Activated gamma-delta T cell treated with Interleukin-2 at 50 U/mL for 16 hours (primary cell): ENCODE measurements around the gene EFCAB13.
A peak's percentile ranks its signal among the peaks of the same experiment; 100 is the strongest.

Source experiments
- DNase-seq: peaks from one replicate; pipeline ENCODE4 v3.0.0-alpha.2; 2020

EFCAB13 gene

GRCh38 chr17:47295874-47296255 lies 27.9 kb upstream of the EFCAB13 start:
- no peak for DNase-seq

- DNase-seq: no peak
These were observed 25.9 kb upstream of the EFCAB13 start for GRCh38 chr17:47297661-47298400.

DNA sequence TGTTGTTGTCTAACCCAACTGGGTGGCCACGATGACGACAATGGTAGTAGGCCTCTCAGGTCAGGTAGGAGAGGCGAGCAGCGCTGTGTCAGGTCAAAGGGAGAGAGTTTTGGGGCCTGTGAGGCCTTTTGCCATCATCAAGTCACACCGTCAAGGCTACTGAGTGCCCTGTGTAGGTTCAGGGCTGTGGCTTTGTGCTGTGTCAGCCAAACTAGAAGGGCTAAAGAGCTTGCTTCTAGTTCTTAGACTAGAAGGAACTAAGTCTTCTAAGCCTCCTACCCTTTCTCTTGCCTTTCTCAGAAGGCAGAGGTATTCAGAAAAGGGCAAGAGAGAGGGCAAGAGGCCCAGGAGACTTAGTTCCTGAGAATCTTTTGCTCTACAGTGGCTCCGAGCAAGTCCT lies 25.0 kb upstream of the EFCAB13 start:
- no peak for DNase-seq

DNA sequence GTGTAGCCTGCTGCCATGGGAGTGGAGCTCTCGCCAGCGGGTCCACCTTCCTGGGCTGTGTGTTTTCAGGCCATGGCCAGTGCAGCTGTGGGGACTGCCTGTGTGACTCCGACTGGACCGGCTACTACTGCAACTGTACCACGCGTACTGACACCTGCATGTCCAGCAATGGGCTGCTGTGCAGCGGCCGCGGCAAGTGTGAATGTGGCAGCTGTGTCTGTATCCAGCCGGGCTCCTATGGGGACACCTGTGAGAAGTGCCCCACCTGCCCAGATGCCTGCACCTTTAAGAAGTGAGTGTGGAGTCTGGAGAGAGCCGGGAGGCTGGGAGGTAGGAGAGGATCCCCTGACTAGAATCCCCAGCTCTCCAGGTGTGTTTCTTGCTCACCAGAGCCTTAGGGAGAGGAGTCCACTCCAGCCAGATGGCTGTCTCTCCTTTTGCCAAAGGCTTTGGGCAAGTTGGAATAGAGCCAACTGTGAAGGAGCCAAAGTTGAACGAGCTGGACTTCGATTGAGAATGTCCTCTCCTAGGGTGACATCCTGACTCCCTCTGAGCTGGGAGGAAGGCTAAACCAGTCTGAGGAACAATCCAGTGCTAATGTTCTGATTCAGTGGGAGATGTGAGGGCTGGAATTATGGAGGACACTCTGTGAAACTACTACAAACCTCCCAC lies 24.4 kb upstream of the EFCAB13 start:
- DNase-seq: no peak

DNA sequence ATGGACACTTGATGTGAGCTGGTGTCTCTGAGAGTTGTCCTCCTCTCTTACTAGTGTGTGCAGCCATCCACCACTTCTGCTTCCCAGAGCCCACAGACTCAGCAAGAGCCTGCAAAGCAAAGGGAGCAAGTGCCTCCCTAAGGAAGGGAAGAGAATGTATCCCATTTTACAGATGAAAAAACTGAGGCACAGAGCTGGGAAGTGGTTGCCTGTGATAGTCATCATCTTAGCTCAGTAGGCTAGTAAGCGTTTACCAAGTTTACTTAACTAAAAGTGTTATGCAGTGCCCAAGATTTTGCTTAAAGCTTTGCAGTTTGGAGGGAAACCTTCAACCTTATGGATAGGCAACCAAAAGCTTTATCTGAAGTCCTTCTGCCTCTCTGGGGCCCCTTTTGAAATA lies 23.0 kb upstream of the EFCAB13 start:
- no peak for DNase-seq

DNA sequence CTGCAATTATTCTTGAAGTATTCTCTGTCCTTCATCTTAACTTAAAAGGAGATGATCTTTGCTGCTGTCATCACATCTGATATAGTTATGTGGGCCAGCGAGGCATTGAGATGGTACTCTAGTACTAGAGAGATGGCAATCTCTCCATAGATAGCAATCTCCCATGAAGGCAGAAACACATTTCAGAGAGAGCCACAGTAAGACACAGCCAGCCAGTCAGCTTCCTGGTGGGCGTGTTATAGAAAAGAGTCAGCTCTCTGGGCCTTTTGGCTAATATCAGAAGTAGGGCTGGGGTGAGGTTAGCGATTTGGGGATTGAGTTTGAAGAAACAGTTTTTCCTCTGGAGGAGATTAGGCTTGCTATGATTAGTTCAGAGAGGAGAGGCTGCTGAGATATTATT lies 22.6 kb upstream of the EFCAB13 start:
- DNase-seq: no peak

- no peak for DNase-seq
These were observed 21.9 kb upstream of the EFCAB13 start for GRCh38 chr17:47301831-47302230.

DNA sequence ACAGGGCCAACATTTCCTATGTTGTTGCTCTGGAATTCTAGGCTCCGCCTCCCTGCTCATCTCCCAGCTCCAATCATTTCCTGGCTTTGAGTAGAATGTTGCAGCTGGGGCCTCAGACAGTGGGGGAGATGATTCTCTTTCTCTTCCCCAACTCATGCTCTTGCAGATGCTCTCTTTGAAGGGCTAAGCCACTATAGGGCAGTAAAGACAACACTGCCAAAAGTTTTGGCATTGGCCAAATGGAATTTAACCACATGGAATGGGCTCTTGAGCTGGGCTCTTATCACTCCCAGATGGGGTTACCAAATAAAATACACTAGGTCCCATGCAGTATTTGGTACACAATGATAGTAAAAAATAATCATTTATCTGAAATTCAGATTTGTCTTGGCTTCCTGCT lies 19.6 kb upstream of the EFCAB13 start:
- DNase-seq: no peak

DNA sequence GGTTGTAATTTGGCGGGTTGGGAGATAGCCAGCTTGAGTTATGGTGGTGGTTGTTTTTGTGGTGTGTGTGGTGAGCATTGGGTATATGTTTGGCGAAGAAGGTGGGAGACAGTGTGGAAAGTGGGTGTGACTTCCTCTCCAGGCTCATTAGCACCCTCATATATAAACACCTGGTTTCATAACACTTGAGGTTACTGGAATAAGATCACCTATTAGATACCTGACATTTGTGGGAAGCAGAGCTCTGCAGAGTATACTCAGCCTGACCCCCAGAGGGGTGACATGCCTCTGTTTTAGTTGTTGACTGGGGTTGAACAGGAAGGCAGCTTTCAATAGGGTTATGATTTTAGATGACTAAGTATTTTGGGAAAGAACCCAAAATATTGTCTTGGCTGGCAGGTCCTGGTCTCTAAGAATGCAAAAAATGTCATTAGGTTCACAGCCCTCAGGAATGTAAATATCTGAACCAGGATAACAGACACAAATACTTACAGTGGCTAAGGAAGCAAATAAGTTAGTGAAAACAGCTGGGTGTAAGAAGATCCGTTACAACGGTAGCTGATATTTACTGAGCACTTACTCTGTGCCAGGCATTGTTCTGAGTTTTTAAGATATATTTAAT lies 18.3 kb upstream of the EFCAB13 start:
- no peak for DNase-seq

DNA sequence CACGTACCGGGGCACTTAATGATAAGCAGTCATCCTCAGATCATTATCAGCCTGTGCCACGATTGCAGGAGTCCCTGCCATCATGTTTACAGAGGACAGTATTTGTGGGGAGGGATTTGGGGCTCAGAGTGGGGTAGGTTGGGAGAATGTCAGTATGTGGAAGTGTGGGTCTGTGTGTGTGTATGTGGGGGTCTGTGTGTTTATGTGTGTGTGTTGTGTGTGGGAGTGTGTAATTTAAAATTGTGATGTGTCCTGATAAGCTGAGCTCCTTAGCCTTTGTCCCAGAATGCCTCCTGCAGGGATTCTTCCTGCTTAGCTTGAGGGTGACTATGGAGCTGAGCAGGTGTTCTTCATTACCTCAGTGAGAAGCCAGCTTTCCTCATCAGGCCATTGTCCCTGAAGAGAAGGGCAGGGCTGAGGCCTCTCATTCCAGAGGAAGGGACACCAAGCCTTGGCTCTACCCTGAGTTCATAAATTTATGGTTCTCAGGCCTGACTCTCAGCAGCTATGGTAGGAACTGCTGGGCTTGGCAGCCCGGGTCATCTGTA lies 13.5 kb upstream of the EFCAB13 start:
- DNase-seq: no peak

DNA sequence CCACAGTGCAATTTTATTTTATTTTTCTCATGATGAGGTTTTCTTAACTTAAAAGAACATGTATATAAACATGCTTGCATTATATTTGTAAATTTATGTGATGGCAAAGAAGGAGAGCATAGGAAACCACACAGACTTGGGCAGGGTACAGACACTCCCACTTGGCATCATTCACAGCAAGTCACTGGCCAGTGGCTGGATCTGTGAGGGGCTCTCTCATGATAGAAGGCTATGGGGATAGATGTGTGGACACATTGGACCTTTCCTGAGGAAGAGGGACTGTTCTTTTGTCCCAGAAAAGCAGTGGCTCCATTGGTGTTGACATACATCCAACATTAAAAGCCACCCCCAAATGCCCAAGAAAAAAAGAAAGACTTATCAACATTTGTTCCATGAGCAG lies 12.3 kb upstream of the EFCAB13 start:
- DNase-seq: no peak

GRCh38 chr17:47315451-47316266 lies 8.1 kb upstream of the EFCAB13 start:
- no peak for DNase-seq

- no peak for DNase-seq
These were observed 7.4 kb upstream of the EFCAB13 start for GRCh38 chr17:47316311-47316710.

DNA sequence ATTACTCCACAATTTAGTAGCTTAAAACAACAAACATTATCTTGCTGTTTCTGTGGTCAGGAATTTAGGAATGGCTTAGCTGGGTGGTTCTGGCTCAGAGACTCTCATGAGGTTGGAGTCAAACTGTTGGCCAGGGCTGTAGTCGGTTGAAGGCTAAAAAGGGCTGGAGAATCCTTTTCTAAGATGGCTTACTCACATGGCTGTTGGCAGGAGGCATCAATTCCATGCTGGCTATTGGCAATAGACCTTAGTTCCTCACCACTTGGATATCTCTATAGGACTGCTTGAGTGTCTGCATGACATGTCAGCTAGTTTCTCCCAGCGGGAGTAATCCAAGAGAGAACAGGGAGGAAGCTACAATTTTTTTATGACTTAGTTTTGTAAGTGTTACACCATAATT lies 6.6 kb upstream of the EFCAB13 start:
- DNase-seq: no peak

GRCh38 chr17:47318197-47318918 lies 5.4 kb upstream of the EFCAB13 start:
- no peak for DNase-seq

DNA sequence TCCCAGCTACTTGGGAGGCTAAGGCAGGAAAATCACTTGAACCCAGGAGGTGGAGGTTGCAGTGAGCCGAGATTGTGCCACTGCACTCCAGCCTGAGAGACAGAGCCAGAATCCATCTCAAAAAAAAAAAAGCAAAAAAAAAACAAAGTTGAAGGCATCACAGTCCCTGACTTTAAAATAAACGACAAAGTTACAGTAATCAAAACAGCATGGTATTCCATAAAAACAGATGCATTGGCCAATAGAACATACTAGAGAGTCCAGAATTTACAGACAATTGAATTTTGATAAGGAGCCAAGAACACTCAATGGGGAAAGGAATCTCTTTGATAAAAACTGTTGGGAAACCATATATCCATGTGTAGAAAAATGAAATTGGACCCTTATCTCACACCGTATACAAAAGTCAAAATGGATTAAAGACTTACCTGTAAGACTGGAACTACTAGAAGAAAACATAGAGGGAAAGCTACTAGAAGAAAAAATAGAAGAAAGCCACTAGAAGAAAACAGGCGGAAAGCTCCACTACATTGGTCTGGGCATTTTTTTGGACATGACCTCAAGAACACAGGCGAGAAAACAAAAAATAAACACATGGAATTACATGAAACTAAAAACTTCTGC lies 2.8 kb upstream of the EFCAB13 start:
- DNase-seq: no peak

DNA sequence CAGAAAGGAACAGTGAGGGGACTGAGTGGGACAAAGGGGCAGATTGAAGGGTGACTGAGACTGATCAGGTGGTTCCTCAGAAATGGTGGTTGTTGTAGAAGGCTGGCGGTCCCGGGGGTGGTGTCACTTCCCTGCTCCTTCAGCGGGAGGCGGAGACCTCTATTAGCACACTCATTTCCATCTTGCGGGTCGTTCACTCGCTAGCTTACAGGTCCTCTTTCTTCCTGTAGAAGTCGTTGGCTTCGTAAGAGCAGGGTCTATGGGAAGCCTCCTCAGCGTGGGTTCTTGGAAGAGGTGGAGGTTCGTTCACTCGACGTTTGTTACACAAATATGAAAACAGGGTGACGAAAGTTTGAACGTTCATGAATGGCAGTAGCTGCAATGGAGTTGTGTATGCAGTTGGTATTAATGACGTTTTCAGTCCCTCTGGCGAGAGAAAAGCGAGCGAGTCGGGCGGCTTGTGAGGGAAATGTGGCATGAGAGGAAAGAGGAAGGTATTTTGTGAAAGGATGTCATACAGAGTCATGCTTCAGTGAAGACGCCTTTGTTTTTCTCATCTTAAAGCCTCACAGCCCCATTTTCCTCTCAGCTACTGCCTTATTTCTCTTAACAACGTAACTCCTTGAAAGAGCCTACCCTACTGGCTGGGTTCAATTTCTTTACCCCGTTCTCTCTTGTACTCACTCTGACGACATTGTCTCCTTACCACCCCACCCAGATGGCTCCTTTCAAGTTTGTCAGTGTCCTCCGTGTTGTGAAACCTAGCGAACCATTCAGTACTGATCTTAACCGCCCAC lies 667 bp downstream of the EFCAB13 start:
- peak; percentile 34 for DNase-seq

GRCh38 chr17:47325176-47325575 lies 1.4 kb downstream of the EFCAB13 start:
- no peak for DNase-seq

DNA sequence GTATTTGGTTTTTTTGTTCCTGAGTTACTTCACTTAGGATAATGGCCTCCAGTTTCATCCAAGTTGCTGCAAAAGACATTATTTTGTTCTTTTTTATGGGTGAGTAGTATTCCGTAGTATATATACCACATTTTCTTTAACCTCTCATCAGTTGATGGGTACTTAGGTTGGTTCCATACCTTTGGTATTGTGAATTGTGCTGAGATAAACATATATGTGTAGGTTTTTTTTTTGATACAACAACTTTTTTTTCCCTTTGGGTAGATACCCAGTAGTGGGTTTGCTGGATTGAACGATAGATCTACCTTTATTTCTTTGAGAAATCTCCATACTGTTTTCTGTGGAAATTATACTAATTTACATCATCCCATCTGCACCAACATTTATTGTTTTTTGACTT lies 6.8 kb downstream of the EFCAB13 start:
- DNase-seq: no peak

DNA sequence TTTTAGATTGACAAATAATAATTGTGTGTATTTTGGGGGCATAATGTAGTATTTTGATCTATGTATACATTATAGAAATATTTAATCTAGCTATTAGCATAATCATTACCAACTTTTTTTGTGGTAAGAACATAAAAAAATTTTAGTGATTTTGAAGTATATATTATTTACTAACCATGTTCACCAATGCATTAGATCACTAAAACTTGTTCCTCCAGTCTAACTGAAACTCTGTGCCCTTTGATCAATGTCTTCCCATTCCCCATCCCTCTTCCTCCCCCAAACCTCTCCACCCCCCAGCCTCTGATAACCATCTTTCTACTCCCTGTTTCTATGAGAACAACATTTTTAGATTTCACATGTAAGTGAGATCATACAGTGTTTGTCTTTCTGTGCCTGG lies 8.5 kb downstream of the EFCAB13 start:
- DNase-seq: no peak
